ENCODE measurements around the gene FRRS1L.

GRCh38 chr9:109212768-109213167, 45.7 kb upstream of the FRRS1L start:
- TF ChIP-seq POLR2AphosphoS5 (IDR thresholded peaks at IDR 0.05; ENCODE audit: low read depth, low read length) (no peak), POLR2A (IDR thresholded peaks at IDR 0.05; ENCODE audit: low read depth, low read length) (no peak), SPI1 (IDR thresholded peaks at IDR 0.05; ENCODE audit: low read depth, low read length) (no peak), TAF1 (IDR thresholded peaks at IDR 0.05; ENCODE audit: low read depth, low read length) (no peak)

Measured in GM12891 (cell line).